Natural killer cell treated with Interleukin-12 subunit alpha and Interleukin-12 subunit beta and Interleukin-15 and Interleukin-18, amount 100 ng/mL, for 72 hours (primary cell): Measurements from ENCODE around the gene KCNQ5. TPM values are rescaled to one million over a fixed set of nuclear protein-coding genes. Genes with fewer than 3 reads are reported as not detected.

Experiments
- ATAC-seq, 2 donors: fragments of 150-1000 bp; cut with Tn5 transposase in 1 of 2; sonication (Bioruptor Pico), chemical (Tn5 transposase) in 1 of 2; 2 replicates each; pipeline ENCODE4 v1.10.0; 2021
- DNase-seq: peaks from one replicate; pipeline ENCODE4 v3.0.0; 2022; ENCODE audit warnings: low spot score
- H3K27ac Mint-ChIP-seq, 2 donors: 1 replicate in 1 of 2; 2 replicates in 1 of 2; pipeline ENCODE4 v1.8.0; 2022; ENCODE audit warnings: mixed read lengths in 2 of 2, mild to moderate bottlenecking in 1 of 2, moderate library complexity in 1 of 2
- H3K27me3 Mint-ChIP-seq, 2 donors: 1 replicate in 1 of 2; 2 replicates in 1 of 2; pipeline ENCODE4 v1.8.0; 2022; ENCODE audit warnings: mixed read lengths in 2 of 2
- H3K36me3 Mint-ChIP-seq: one replicate; pipeline ENCODE4 v1.8.0; 2022; ENCODE audit warnings: mixed read lengths
- H3K4me1 Mint-ChIP-seq, 2 donors: 1 replicate in 1 of 2; 2 replicates in 1 of 2; pipeline ENCODE4 v1.8.0; 2022; ENCODE audit warnings: low read depth in 2 of 2, mixed read lengths in 2 of 2, mild to moderate bottlenecking in 1 of 2
- H3K4me3 Mint-ChIP-seq: one replicate; pipeline ENCODE4 v1.8.0; 2022; ENCODE audit warnings: mixed read lengths
- H3K9me3 Mint-ChIP-seq: 2 replicates; pipeline ENCODE4 v1.8.0; 2022; ENCODE audit warnings: mixed read lengths
- total RNA-seq, 2 donors: library from RNA; stranded (reverse); gene quantifications; one replicate each; pipeline ENCODE4 v1.2.3, GENCODE V29; 2022

The KCNQ5 gene
- total RNA-seq, 2 donors from 2014 or later = 3.8 to 13.3 TPM

DNA sequence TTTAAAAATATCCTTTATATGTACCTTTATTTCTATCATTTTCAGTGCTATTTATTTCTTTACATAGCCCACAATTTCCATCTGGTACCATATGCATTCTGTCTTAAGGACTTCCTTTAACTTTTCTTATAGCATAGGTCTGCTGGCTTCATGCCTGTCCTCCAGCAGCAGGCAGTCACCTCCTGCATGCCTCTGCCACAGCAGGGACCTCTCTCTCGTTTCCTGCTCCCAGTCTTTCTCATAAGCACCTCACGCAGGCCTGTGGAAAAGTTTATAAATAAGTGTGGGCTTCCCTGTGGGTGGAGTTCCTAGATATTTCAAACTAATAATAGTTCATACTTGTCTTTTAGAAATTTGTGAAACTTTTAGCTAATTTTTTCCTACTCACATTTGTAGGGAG is 133.9 kb downstream of the KCNQ5 start:
- peaks cover 0 to 2% of the 10 kb centered on the region in 2 donors for H3K4me1 Mint-ChIP-seq
- H3K36me3 Mint-ChIP-seq = peaks cover 5% of the 10 kb centered on the region
- ATAC-seq (no peak), DNase-seq (no peak)
- no peaks in the 10 kb centered on the region for H3K27me3 Mint-ChIP-seq
- peaks cover 2% of the 10 kb centered on the region for H3K9me3 Mint-ChIP-seq
- H3K4me3 Mint-ChIP-seq = no peak overlapping the region
- no peak overlapping the region for H3K27ac Mint-ChIP-seq

- peaks cover 5% of the 10 kb centered on the region for H3K36me3 Mint-ChIP-seq
- no peak overlapping the region for H3K4me3 Mint-ChIP-seq
- H3K27ac Mint-ChIP-seq = no peak overlapping the region
- H3K27me3 Mint-ChIP-seq = no peaks in the 10 kb centered on the region
- peaks cover 4 to 5% of the 10 kb centered on the region in 2 donors for H3K4me1 Mint-ChIP-seq
- DNase-seq (no peak), ATAC-seq (no peak)
- H3K9me3 Mint-ChIP-seq = peaks cover 2% of the 10 kb centered on the region
Observed at GRCh38 chr6:72757048-72757447, 135.2 kb downstream of the KCNQ5 start.

- Mint-ChIP-seq H3K27ac (no peak overlapping the region), H3K36me3 (peaks cover 5% of the 10 kb centered on the region), H3K27me3 (no peaks in the 10 kb centered on the region), H3K4me1 (peaks cover 5% of the 10 kb centered on the region in 2 donors), H3K9me3 (peaks cover 2% of the 10 kb centered on the region), H3K4me3 (no peak overlapping the region)
- DNase-seq (no peak), ATAC-seq (no peak)
Observed at GRCh38 chr6:72757926-72758325, 136.1 kb downstream of the KCNQ5 start.

GRCh38 chr6:72758901-72759300 is 137.0 kb downstream of the KCNQ5 start:
- DNase-seq (no peak), ATAC-seq (no peak)
- no peak overlapping the region for H3K27ac Mint-ChIP-seq
- H3K4me3 Mint-ChIP-seq = no peak overlapping the region
- H3K36me3 Mint-ChIP-seq = peaks cover 5% of the 10 kb centered on the region
- H3K4me1 Mint-ChIP-seq = peaks cover 5% of the 10 kb centered on the region in 2 donors
- no peaks in the 10 kb centered on the region for H3K27me3 Mint-ChIP-seq
- H3K9me3 Mint-ChIP-seq = peaks cover 2% of the 10 kb centered on the region

- Mint-ChIP-seq H3K4me1 (peaks cover 3 to 5% of the 10 kb centered on the region in 2 donors), H3K27ac (no peak overlapping the region), H3K9me3 (no peaks in the 10 kb centered on the region), H3K4me3 (no peak overlapping the region), H3K36me3 (no peaks in the 10 kb centered on the region), H3K27me3 (no peaks in the 10 kb centered on the region)
- ATAC-seq = no peak
- DNase-seq = no peak
Observed at GRCh38 chr6:72760114-72760793, 138.4 kb downstream of the KCNQ5 start.

- Mint-ChIP-seq H3K4me1 (peaks cover 3 to 5% of the 10 kb centered on the region in 2 donors), H3K4me3 (no peak overlapping the region), H3K27ac (no peak overlapping the region), H3K27me3 (no peaks in the 10 kb centered on the region), H3K9me3 (no peaks in the 10 kb centered on the region), H3K36me3 (no peaks in the 10 kb centered on the region)
- ATAC-seq (no peak), DNase-seq (no peak)
Observed at GRCh38 chr6:72761761-72762160, 139.9 kb downstream of the KCNQ5 start.

DNA sequence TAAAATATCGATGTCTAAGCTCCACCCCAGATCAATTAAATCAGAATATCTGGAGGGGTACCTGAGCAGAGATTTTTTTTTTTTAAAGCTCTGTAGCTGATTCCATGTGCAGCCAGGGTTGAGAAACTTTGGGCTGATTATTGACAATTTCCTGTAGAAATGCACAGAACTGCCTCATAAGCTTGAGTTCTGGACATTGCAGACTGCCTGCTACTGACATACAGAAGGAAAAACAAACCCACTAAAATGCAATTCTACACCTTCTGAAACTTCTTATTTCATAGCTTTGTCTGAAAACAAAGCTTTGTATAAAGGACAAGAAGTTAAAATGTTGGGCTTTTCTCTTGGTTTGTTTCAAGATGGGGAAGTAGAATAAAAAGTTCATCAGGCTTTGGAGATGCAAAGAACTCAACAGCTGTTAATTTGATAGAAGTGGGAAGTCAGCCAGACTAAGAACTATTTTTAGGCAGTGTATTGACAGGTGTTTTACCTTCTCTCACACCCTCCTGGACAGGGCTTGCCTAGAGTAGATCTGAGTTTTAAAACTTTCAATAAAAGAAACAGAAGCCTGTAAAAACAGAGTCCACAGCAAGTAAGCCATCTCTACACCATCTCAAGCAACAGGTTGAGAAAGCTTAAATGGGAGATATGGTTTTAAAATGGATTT is 147.7 kb downstream of the KCNQ5 start:
- H3K27me3 Mint-ChIP-seq = no peaks in the 10 kb centered on the region
- no peaks in the 10 kb centered on the region for H3K4me1 Mint-ChIP-seq
- ATAC-seq (no peak), DNase-seq (no peak)
- no peaks in the 10 kb centered on the region for H3K36me3 Mint-ChIP-seq
- H3K27ac Mint-ChIP-seq = no peak overlapping the region
- no peaks in the 10 kb centered on the region for H3K9me3 Mint-ChIP-seq
- H3K4me3 Mint-ChIP-seq = no peak overlapping the region

- no peak for DNase-seq
Observed at GRCh38 chr6:72770959-72771358, 149.1 kb downstream of the KCNQ5 start.

GRCh38 chr6:72776456-72776855 is 154.6 kb downstream of the KCNQ5 start:
- no peaks in the 10 kb centered on the region for H3K4me1 Mint-ChIP-seq
- no peaks in the 10 kb centered on the region for H3K36me3 Mint-ChIP-seq
- H3K27ac Mint-ChIP-seq = no peak overlapping the region
- H3K4me3 Mint-ChIP-seq = no peak overlapping the region
- H3K9me3 Mint-ChIP-seq = no peaks in the 10 kb centered on the region
- no peaks in the 10 kb centered on the region for H3K27me3 Mint-ChIP-seq
- no peak for ATAC-seq
- no peak for DNase-seq

More at GRCh38 chr6:72770959-72771358, 149.1 kb downstream of the KCNQ5 start:
- no peak overlapping the region for H3K27ac Mint-ChIP-seq
- H3K4me3 Mint-ChIP-seq = no peak overlapping the region
- no peaks in the 10 kb centered on the region for H3K9me3 Mint-ChIP-seq
- no peaks in the 10 kb centered on the region for H3K27me3 Mint-ChIP-seq
- H3K36me3 Mint-ChIP-seq = no peaks in the 10 kb centered on the region
- no peaks in the 10 kb centered on the region for H3K4me1 Mint-ChIP-seq
- no peak for ATAC-seq

DNA sequence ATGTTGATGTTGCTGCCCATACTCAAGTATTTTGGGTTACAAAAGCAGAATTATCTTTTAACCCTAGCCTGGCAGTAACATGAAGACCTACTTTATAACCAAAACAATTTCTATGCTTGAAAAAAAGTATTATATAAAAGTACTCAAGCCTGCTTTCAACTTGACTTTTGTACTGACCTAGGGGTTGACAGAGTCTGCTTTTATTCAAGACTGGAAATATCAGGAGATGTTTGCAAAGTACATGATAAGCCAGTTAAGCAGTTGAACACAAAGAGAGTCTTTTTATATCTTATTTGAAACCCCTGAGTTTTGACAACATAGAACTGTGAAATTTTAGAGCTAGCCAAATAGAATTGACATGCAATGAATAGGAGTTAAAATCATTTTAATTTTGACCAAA is 159.8 kb downstream of the KCNQ5 start:
- ATAC-seq (no peak), DNase-seq (no peak)
- no peaks in the 10 kb centered on the region for H3K36me3 Mint-ChIP-seq
- H3K27me3 Mint-ChIP-seq = no peaks in the 10 kb centered on the region
- no peak overlapping the region for H3K27ac Mint-ChIP-seq
- no peak overlapping the region for H3K4me3 Mint-ChIP-seq
- no peaks in the 10 kb centered on the region for H3K4me1 Mint-ChIP-seq
- H3K9me3 Mint-ChIP-seq = no peaks in the 10 kb centered on the region

GRCh38 chr6:72783035-72783434 is 161.2 kb downstream of the KCNQ5 start:
- Mint-ChIP-seq H3K27ac (no peak overlapping the region), H3K36me3 (no peaks in the 10 kb centered on the region), H3K9me3 (no peaks in the 10 kb centered on the region), H3K4me3 (no peak overlapping the region), H3K4me1 (no peaks in the 10 kb centered on the region), H3K27me3 (no peaks in the 10 kb centered on the region)
- ATAC-seq (no peak), DNase-seq (no peak)

- no peak for ATAC-seq
- H3K27me3 Mint-ChIP-seq = no peaks in the 10 kb centered on the region
- no peaks in the 10 kb centered on the region for H3K4me1 Mint-ChIP-seq
- H3K36me3 Mint-ChIP-seq = no peaks in the 10 kb centered on the region
- no peak overlapping the region for H3K27ac Mint-ChIP-seq
- H3K9me3 Mint-ChIP-seq = no peaks in the 10 kb centered on the region
- DNase-seq = no peak
- H3K4me3 Mint-ChIP-seq = no peak overlapping the region
Observed at GRCh38 chr6:72783666-72784065, 161.8 kb downstream of the KCNQ5 start.

DNA sequence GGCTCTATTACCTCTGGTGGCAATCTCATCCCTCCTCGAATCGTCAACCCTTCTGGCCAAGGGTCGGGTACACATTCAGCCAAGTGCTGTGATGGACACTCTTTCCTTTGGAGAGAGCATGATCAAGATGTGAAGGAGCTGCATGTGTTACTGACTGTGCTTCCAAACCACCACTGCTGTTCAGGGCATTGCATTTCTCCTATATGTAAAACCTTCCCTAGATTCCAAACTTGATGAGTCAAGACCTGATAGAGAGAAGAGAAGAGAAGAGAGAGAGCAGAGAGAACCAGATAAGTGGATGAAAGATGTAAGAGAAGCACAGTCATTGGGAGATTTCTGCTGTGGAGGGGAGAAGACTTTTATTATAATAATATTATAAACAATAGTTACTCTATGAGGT is 162.2 kb downstream of the KCNQ5 start:
- no peak overlapping the region for H3K4me3 Mint-ChIP-seq
- no peak for ATAC-seq
- H3K4me1 Mint-ChIP-seq = no peaks in the 10 kb centered on the region
- H3K27ac Mint-ChIP-seq = no peak overlapping the region
- no peaks in the 10 kb centered on the region for H3K36me3 Mint-ChIP-seq
- H3K27me3 Mint-ChIP-seq = no peaks in the 10 kb centered on the region
- DNase-seq = no peak
- H3K9me3 Mint-ChIP-seq = no peaks in the 10 kb centered on the region

- H3K4me1 Mint-ChIP-seq = no peaks in the 10 kb centered on the region
- H3K9me3 Mint-ChIP-seq = no peaks in the 10 kb centered on the region
- no peaks in the 10 kb centered on the region for H3K36me3 Mint-ChIP-seq
- no peak overlapping the region for H3K4me3 Mint-ChIP-seq
- DNase-seq (no peak), ATAC-seq (no peak)
- H3K27ac Mint-ChIP-seq = no peak overlapping the region
- H3K27me3 Mint-ChIP-seq = no peaks in the 10 kb centered on the region
Observed at GRCh38 chr6:72784581-72784980, 162.7 kb downstream of the KCNQ5 start.
